Measurements from ENCODE around the gene VPS39.
"Not testable (repeated sequence)": the region's sequence is repeated elsewhere in the genome, so short reads cannot be mapped to it uniquely, and the experiment has no call there.

The VPS39 gene

GRCh38 chr15:42207674-42208579 lies at the start of gene VPS39:
Gene VPS39 (minus strand): TSS chr15:42208304. CDS start chr15:42208153, 151 bp downstream.
- peak; percentile 89 for DNase-seq

- no peak for DNase-seq
Observed at GRCh38 chr15:42253300-42253699, 45.2 kb upstream of the VPS39 start.

GRCh38 chr15:42240823-42241222 lies 32.7 kb upstream of the VPS39 start:
- DNase-seq = no peak

GRCh38 chr15:42239528-42240182 lies 31.6 kb upstream of the VPS39 start:
- no peak for DNase-seq

- DNase-seq = no peak
Observed at GRCh38 chr15:42233107-42233506, 25.0 kb upstream of the VPS39 start.

- DNase-seq = no peak
Observed at GRCh38 chr15:42232606-42233005, 24.5 kb upstream of the VPS39 start.

- DNase-seq = no peak
Observed at GRCh38 chr15:42231088-42231487, 23.0 kb upstream of the VPS39 start.

- not testable (repeated sequence) for DNase-seq
Observed at GRCh38 chr15:42228981-42229380, 20.9 kb upstream of the VPS39 start.

- no peak for DNase-seq
Observed at GRCh38 chr15:42228036-42228435, 19.9 kb upstream of the VPS39 start.

- no peak for DNase-seq
Observed at GRCh38 chr15:42226648-42227047, 18.5 kb upstream of the VPS39 start.

GRCh38 chr15:42220216-42220615 lies 12.1 kb upstream of the VPS39 start:
- no peak for DNase-seq

- DNase-seq = no peak
Observed at GRCh38 chr15:42218953-42219592, 11.0 kb upstream of the VPS39 start.

GRCh38 chr15:42217568-42217967 lies 9.5 kb upstream of the VPS39 start:
- DNase-seq = no peak

GRCh38 chr15:42215913-42216829 lies 8.1 kb upstream of the VPS39 start:
- DNase-seq = no peak

GRCh38 chr15:42214600-42214999 lies 6.5 kb upstream of the VPS39 start:
- DNase-seq = no peak

GRCh38 chr15:42213511-42213910 lies 5.4 kb upstream of the VPS39 start:
- no peak for DNase-seq

- no peak for DNase-seq
Observed at GRCh38 chr15:42210696-42211095, 2.6 kb upstream of the VPS39 start.

- no peak for DNase-seq
Observed at GRCh38 chr15:42206406-42206805, 1.7 kb downstream of the VPS39 start.

GRCh38 chr15:42203891-42204290 lies 4.2 kb downstream of the VPS39 start:
- no peak for DNase-seq

- no peak for DNase-seq
Observed at GRCh38 chr15:42202653-42203052, 5.5 kb downstream of the VPS39 start.

GRCh38 chr15:42201801-42202200 lies 6.3 kb downstream of the VPS39 start:
- no peak for DNase-seq

GRCh38 chr15:42199126-42199525 lies 9.0 kb downstream of the VPS39 start:
- DNase-seq = no peak

- DNase-seq = no peak
Observed at GRCh38 chr15:42198516-42198915, 9.6 kb downstream of the VPS39 start.
